HepG2 (cell line): ENCODE measurements around the gene SIRT7. TPM values are rescaled to one million over a fixed set of nuclear protein-coding genes. Genes with fewer than 3 reads are reported as not detected.

Source experiments
- ARNTL ChIP-seq: sonication (generic); formaldehyde crosslinking; IDR thresholded peaks from 2 replicates; pipeline ENCODE4 v1.4.0; 2020; ENCODE audit warnings: mild to moderate bottlenecking, missing genetic modification reagents
- ATF7 ChIP-seq, 2 experiments: fragments of 450-650 bp in 1 of 2; sonication (generic) in 1 of 2; formaldehyde crosslinking in 1 of 2; IDR thresholded peaks; 2 replicates each; pipeline versions ENCODE4 v1.4.0 to v1.6.1; 2016 to 2020; ENCODE audit warnings: antibody characterized with exemption in 1 of 2, mild to moderate bottlenecking in 1 of 2, missing genetic modification reagents in 1 of 2
- EED ChIP-seq: sonication (generic); formaldehyde crosslinking; IDR thresholded peaks from 2 replicates; pipeline ENCODE4 v1.5.0; 2020; ENCODE audit warnings: mild to moderate bottlenecking, missing genetic modification reagents
- ERF ChIP-seq: IDR thresholded peaks from 2 replicates; pipeline ENCODE4 v1.6.1; 2018; ENCODE audit warnings: missing biosample characterization, missing genetic modification reagents
- IRX3 ChIP-seq: sonication (generic); formaldehyde crosslinking; IDR thresholded peaks from 2 replicates; pipeline ENCODE4 v1.8.1; 2023; ENCODE audit warnings: mild to moderate bottlenecking, low read depth, missing genetic modification reagents, borderline replicate concordance
- ISL2 ChIP-seq: sonication (generic); formaldehyde crosslinking; IDR thresholded peaks from 2 replicates; pipeline ENCODE4 v1.5.0; 2020; ENCODE audit warnings: missing genetic modification reagents
- MZF1 ChIP-seq: sonication (generic); formaldehyde crosslinking; IDR thresholded peaks from 2 replicates; pipeline ENCODE4 v1.8.1; 2023; ENCODE audit warnings: mild to moderate bottlenecking, missing genetic modification reagents, borderline replicate concordance
- NAIF1 ChIP-seq: sonication (generic); formaldehyde crosslinking; IDR thresholded peaks from 2 replicates; pipeline ENCODE4 v1.5.0; 2020; ENCODE audit warnings: mild to moderate bottlenecking, missing genetic modification reagents, borderline replicate concordance
- RARG ChIP-seq: sonication (generic); formaldehyde crosslinking; IDR thresholded peaks from 2 replicates; pipeline ENCODE4 v1.4.0; 2020; ENCODE audit warnings: low read depth, mild to moderate bottlenecking, missing genetic modification reagents
- RELA ChIP-seq: sonication (generic); formaldehyde crosslinking; IDR thresholded peaks from 2 replicates; pipeline ENCODE4 v1.4.0; 2020; ENCODE audit warnings: missing genetic modification reagents
- SAFB2 ChIP-seq: sonication (generic); formaldehyde crosslinking; IDR thresholded peaks from 2 replicates; pipeline ENCODE4 v1.5.1; 2020; ENCODE audit warnings: missing genetic modification reagents, low read depth, mild to moderate bottlenecking, borderline replicate concordance
- U2AF1 ChIP-seq: fragments of 200-400 bp; formaldehyde crosslinking; optimal IDR thresholded peaks from 2 replicates; pipeline ENCODE3; 2017; ENCODE audit warnings: mild to moderate bottlenecking, low read depth, low read length
- ZBTB4 ChIP-seq: sonication (generic); formaldehyde crosslinking; IDR thresholded peaks from 2 replicates; pipeline ENCODE4 v1.4.0; 2020; ENCODE audit warnings: missing genetic modification reagents, mild to moderate bottlenecking, borderline replicate concordance
- ZBTB43 ChIP-seq: sonication (generic); formaldehyde crosslinking; conservative IDR thresholded peaks from 2 replicates; pipeline ENCODE4 v1.4.0; 2020; ENCODE audit warnings: missing genetic modification reagents
- ZBTB7B ChIP-seq: sonication (generic); formaldehyde crosslinking; IDR thresholded peaks from 2 replicates; pipeline ENCODE4 v1.4.0; 2020; ENCODE audit warnings: missing genetic modification reagents
- ZNF326 ChIP-seq: sonication (generic); formaldehyde crosslinking; IDR thresholded peaks from 2 replicates; pipeline ENCODE4 v1.4.0; 2020; ENCODE audit warnings: missing genetic modification reagents, borderline replicate concordance
- ZNF431 ChIP-seq: sonication (generic); formaldehyde crosslinking; IDR thresholded peaks from 2 replicates; pipeline ENCODE4 v1.9.0; 2022; ENCODE audit warnings: missing genetic modification reagents, low read depth, mild to moderate bottlenecking, borderline replicate concordance
- ZNF543 ChIP-seq: sonication (generic); formaldehyde crosslinking; IDR thresholded peaks from 2 replicates; pipeline ENCODE4 v1.4.0; 2020; ENCODE audit warnings: mild to moderate bottlenecking, missing genetic modification reagents
- ZNF83 ChIP-seq: sonication (generic); formaldehyde crosslinking; IDR thresholded peaks from 2 replicates; pipeline ENCODE4 v1.4.0; 2020; ENCODE audit warnings: missing genetic modification reagents, mild to moderate bottlenecking, borderline replicate concordance
- ZSCAN9 ChIP-seq: IDR thresholded peaks from 2 replicates; pipeline ENCODE4 v1.6.1; 2016; ENCODE audit warnings: borderline replicate concordance
- polyA plus RNA-seq, 8 experiments: library from polyadenylated mRNA; depleted of rRNA in 3 of 8; stranded (reverse) in 7 of 8; unstranded in 1 of 8; fragments of >200 nt; fragmentation: Illumina TruSeq in 4 of 8; extraction: Trizol in 4 of 8; gene quantifications; 2 replicates each; pipeline versions ENCODE4 v1.2.1 to v1.2.3, GENCODE V29; 2011 to 2016; ENCODE audit warnings: low read depth in 4 of 8, missing spikeins in 1 of 8, mixed read lengths in 1 of 8; ENCODE audit not compliant: insufficient read depth in 1 of 8
- total RNA-seq, 5 experiments: library from RNA; depleted of rRNA; stranded (reverse); fragments of >200 nt; fragmentation: Illumina TruSeq; extraction: Trizol; gene quantifications; 2 replicates each; pipeline ENCODE4 v1.2.3, GENCODE V29; 2016; ENCODE audit warnings: low read depth in 1 of 5
- TF ChIP-seq, protein P1 (sequence below): sonication (generic); formaldehyde crosslinking; IDR thresholded peaks from 2 replicates; pipeline ENCODE4 v1.5.1; 2020; ENCODE audit warnings: mild to moderate bottlenecking, missing genetic modification reagents

The SIRT7 gene
- total and polyA plus RNA-seq, 2 of the 13 experiments (the other 11 are each of a cell fraction or from before 2014, with no cell fraction given), result 8.3 to 24.8 TPM

- no peak for TF ChIP-seq ZNF83 (CRISPR knock-in tag)
- TF ChIP-seq ZNF431 (CRISPR knock-in tag), result peak; percentile 54; the same call in 1 of the 2 replicates
- no peak for TF ChIP-seq ZSCAN9 (CRISPR knock-in tag)
- TF ChIP-seq, protein P1, sequence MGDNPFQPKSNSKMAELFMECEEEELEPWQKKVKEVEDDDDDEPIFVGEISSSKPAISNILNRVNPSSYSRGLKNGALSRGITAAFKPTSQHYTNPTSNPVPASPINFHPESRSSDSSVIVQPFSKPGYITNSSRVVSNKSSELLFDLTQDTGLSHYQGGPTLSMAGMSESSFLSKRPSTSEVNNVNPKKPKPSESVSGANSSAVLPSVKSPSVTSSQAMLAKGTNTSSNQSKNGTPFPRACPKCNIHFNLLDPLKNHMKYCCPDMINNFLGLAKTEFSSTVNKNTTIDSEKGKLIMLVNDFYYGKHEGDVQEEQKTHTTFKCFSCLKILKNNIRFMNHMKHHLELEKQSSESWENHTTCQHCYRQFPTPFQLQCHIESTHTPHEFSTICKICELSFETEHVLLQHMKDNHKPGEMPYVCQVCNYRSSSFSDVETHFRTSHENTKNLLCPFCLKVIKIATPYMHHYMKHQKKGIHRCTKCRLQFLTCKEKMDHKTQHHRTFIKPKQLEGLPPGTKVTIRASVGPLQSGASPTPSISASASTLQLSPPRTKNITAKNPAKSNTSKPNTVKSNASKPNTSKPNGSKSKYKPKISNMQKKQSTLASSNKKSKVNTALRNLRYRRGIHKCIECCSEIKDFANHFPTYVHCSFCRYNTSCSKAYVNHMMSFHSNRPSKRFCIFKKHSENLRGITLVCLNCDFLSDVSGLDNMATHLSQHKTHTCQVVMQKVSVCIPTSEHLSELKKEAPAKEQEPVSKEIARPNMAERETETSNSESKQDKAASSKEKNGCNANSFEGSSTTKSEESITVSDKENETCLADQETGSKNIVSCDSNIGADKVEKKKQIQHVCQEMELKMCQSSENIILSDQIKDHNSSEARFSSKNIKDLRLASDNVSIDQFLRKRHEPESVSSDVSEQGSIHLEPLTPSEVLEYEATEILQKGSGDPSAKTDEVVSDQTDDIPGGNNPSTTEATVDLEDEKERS (CRISPR knock-in tag), result no peak
- no peak for TF ChIP-seq NAIF1 (CRISPR knock-in tag)
- peak; percentile 48; the same call in 1 of the 2 replicates for TF ChIP-seq ZNF543 (CRISPR knock-in tag)
- TF ChIP-seq MZF1 (CRISPR knock-in tag), result no peak
- TF ChIP-seq RELA, result peak; percentile 63; the same call in 1 of the 2 replicates
- no peak for TF ChIP-seq ZBTB7B (CRISPR knock-in tag)
- TF ChIP-seq EED (CRISPR knock-in tag), result 0 out of 2 replicates have a peak, but pooled peaks have one; percentile 24
- no peak for TF ChIP-seq ISL2
- TF ChIP-seq ZBTB4 (CRISPR knock-in tag), result no peak
- TF ChIP-seq ZBTB43, result no peak
- TF ChIP-seq IRX3 (CRISPR knock-in tag), result no peak
- no peak for TF ChIP-seq U2AF1
- TF ChIP-seq ZNF326 (CRISPR knock-in tag), result peak; percentile 86; the same call in 1 of the 2 replicates
- no peak for TF ChIP-seq ARNTL
- TF ChIP-seq SAFB2 (CRISPR knock-in tag), result no peak
- TF ChIP-seq ATF7 (IDR thresholded peaks at IDR 0.05), result no peak
- TF ChIP-seq ATF7 (CRISPR knock-in tag; IDR thresholded peaks at IDR 0.05), result no peak
- TF ChIP-seq ERF (CRISPR knock-in tag), result peak; percentile 31; the same call in 1 of the 2 replicates
- TF ChIP-seq RARG, result no peak
These were observed at the start of gene SIRT7 (continued) for GRCh38 chr17:81917565-81918332.
